HG02973 (cell line): Measurements from ENCODE around the gene MIX23.

Source experiments
- ATAC-seq: cut with Tn5 transposase; IDR thresholded peaks from one replicate; pipeline ENCODE4 v1.9.1; 2021; ENCODE audit warnings: moderate library complexity; ENCODE audit not compliant: unreplicated experiment

MIX23 gene

DNA sequence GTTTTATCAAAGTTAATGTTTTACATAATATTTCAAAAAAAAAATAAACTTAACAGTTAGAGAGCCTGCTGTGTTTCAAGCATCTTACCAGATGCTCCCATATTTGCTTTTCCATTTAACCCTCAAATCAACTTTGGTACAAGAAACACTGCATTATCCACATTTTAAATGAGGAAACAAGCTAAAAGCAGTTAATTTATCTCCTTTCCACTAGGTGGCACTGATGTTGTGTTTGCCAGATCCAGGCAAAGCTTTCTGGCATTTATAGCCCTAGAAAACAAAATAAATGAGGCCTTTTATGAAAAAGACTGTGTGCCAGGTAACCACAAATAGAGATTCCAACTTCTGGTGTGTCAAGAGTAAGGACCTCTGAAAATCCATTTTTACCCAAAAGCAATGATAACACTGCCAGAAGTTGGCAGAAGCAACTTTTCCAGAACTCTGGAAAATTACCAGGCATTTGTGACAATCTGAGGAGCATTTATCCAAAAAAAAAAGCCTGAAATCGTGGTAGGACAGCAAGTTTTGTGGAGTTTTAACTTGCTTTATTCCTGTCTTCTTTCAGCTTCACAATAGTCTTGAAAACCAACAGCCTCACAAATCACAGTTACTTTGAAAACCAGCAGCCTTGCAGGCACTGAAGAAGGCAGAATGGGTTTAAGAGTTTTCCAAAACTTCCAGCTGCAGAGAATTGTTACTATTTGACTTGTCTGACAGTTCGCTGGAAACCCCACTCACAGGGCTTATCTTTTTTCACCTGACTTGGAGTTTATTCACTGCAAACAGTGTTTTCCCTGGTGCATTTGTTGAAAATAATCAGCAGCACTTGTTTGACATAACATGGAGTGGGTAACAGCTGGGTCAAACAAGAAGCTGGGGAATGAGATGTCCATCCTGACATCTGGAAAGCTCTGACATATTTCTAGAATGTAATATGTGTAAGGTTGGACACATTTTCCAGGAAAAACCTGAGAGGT is 10.1 kb upstream of the MIX23 start:
- no peak for ATAC-seq

DNA sequence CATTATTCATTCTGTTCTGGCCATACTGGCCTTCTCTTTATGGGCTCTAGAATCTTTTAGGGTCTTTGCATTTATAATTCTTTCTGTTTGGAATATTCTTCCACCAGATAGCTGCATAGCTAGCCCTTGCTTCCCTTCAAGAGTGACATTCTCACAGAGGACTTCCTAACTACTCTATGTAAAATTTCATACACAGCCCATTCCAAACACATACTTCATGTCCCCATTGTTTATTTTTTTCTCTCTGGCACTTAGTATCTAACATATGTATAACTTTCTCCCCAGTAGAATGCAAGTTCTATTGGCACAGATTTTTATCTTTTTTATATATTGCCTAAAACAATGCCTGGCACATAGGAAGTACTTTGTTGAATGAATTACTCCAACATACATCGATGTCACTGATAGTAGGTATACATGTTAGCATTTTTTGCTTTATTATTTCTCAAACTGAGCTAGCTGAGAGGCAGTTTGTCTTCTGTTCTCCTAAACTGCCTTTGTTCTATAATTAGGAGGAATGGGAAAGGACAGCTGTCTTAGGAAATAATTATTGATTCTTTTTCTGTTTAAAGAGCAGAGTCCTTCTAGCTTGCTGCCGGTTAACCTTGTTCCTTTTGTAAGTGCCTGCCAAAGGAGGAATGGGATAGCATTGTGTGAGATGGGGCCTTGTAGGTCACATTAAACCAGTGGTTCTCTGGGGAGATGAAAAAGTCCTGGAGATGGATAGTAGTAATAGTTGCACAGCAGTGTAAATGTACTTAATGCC is 8.8 kb upstream of the MIX23 start:
- no peak for ATAC-seq

DNA sequence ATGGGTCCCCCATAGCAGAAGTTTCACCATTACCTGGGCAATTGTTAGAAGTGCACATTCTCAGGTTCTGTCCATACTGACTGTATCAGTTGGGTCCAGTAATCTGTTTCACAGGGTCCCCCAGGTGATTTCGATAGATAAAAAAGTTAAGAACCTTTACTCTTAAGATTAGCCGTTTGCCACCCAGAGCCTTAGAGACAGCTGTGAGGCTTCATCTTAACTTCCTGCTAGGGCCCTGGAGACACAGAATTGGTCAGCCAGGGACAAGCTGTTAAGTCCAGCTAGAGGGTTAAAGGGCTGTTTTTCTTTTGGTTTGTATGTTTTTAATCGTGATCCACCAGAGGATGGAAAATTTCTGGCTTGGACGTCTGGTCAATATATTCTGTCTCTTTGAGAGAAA is 7.6 kb upstream of the MIX23 start:
- no peak for ATAC-seq

DNA sequence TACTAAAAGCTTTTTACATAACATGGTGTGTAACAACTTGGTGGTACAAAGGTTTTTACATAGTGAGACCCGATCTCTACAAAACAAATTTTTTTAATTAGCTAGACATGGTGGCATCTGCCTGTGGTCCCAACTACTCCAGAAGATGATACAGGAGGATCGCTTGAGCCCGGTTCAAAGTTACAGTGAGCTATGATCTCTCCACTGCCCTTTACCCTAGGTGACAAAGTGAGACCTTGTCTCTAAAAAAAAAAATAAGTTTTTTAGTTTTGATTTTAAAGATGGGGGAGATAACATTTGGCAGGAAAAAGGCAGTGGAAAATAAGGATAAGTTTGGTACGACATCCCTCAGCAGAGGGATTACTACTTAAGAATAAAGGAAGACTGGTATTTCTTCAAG is 6.9 kb upstream of the MIX23 start:
- ATAC-seq, result no peak

DNA sequence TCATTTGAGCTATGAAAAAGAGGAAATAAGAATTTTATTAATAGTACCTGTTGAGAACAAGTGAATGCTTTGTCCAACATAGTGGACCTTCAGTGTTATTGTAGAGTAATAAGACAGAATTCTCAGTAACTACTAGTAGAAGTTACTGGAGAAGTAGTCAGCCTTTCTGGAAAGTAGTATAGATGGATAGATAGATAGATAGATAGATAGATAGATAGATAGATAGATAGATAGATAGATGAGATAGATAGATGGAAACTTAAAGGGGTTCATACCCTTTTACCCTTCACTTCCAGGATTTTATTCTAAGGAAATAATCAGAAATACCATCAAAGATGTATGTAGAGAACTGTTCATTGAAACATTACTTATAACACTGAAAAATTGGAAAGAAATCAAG is 6.2 kb upstream of the MIX23 start:
- no peak for ATAC-seq

GRCh38 chr3:122387709-122388108 is 4.7 kb upstream of the MIX23 start:
- ATAC-seq, result no peak

GRCh38 chr3:122383771-122384697 is 1.0 kb upstream of the MIX23 start, which contains the start of gene FAM162A:
FAM162A (plus strand) TSS chr3:122384182; CDS start chr3:122384266, 84 bp downstream.
- ATAC-seq, result peak; percentile 86

GRCh38 chr3:122377975-122378374 is 5.1 kb downstream of the MIX23 start:
- no peak for ATAC-seq

DNA sequence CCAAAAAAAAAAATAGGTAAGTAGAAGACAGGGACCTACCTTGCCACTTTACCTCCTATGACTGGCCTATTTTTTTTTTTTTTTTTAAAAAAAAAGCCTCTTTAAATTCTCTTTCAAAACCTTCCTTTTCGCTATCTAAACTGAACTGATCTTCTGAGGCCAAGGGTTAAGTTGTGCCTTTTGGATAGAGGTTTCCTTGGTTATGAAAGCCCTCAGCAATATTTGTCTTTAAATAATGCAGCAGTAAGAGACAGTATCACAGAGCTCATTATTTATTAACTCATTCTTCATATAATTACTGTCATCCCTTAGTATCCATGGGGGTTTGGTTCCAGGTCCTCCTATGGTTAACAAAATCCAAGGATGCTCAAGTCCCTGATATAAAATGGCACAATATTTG is 9.0 kb downstream of the MIX23 start:
- ATAC-seq, result no peak

DNA sequence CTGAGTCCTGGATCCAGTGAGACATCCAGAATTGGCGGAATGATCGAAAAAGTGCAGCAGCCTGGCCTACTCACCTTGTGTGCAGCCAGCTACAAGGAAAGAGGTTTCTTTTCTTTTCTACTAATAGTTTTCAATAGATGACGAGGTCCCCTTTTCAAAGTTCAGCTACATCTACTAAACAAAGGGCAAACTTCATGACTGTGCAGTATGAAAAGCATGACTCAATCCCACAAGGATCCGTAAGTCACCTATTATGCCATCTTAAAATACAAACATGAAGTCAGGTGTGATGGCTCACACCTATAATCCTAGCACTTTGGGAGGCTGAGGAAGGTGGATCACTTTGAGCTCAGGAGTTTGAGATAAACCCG is 16.7 kb downstream of the MIX23 start:
- ATAC-seq, result no peak

GRCh38 chr3:122365582-122366378 is 17.3 kb downstream of the MIX23 start:
- peak; percentile 67 for ATAC-seq

DNA sequence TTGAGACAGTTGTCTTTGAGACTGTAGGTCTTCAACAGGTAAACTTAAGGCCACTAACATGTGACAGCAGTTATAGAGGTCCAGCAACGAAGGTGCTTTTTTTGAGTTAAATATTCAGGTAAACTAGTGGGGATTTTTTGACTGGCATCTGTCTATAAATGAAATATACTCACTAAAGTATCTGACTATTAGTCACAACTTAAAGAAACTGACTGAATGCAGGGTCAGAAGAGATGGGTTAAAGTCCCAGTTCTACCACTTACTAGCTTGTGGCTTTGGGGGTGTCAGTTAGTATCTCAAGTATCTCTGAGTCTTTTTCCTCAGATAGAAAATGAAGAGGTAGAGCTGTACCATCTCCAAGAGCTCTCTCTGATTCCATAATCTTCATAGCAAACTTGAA is 18.0 kb downstream of the MIX23 start:
- ATAC-seq, result peak; percentile 66

GRCh38 chr3:122364490-122364889 is 18.5 kb downstream of the MIX23 start:
- no peak for ATAC-seq

DNA sequence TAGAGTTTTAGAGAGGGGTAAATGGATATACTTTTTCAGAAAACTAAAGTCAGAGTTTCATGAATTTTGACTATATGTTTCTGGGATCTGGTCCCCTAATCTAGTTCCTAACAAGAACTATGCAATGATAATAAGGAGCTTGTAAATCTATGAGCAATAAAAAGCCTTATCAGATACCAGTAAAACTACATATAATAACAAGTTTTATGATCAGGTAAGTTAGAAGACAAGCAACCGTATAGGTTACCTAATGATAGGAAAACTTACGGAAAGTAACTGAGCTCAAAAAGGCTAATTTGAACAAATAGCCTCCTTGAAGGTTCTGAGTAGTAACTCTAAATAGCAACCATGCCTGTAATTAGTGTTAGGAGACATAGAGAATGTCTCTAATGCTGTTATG is 21.0 kb downstream of the MIX23 start:
- no peak for ATAC-seq

DNA sequence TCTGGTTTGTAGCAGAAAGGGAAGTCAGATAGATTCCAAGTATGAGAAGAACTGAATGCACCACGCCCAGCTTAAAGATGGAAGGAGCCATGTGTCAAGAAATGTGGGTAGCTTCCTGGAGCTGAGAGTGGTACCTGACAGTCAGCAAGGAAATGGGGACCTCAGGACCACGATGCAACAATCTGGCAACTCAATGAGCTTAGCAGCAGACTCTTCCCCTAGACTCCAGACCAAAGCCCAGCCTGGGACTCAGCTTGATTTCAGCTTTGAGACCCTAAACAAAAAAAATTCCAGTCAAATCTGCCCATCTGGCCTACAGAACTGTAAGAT is 24.4 kb downstream of the MIX23 start:
- ATAC-seq, result no peak

GRCh38 chr3:122357828-122358702 is 25.0 kb downstream of the MIX23 start:
- no peak for ATAC-seq

DNA sequence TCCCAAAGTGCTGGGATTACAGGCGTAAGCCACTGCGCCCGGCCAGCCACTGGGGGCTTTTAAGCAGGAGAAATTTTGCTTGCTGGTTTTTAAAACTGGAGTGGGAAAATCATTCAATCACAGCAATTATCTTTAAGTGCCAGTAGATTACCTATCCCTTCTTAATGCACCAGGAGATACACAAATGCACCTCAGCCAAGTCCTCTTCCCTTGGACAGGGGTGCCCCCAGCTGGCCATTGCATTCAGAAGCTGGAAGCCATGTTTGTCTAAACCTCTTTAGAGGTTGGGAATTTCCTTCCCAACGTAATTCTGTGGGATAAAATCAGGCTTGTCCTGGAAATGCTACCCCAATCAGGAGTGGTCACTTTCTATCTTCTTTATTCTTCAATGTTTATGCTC is 26.6 kb downstream of the MIX23 start:
- ATAC-seq, result no peak

- no peak for ATAC-seq
Measured at GRCh38 chr3:122355612-122356011, 27.4 kb downstream of the MIX23 start.

- no peak for ATAC-seq
Measured at GRCh38 chr3:122353893-122354401, 29.1 kb downstream of the MIX23 start.
